Loucy (cell line): ENCODE measurements around the gene NEK8.

ENCODE experiments used
- H2AFZ ChIP-seq: fragments of 200-600 bp; sonication (generic); 2 replicates; pipeline ENCODE4 v1.6.0; 2016; ENCODE audit warnings: antibody characterized with exemption, mild to moderate bottlenecking, low read length, moderate library complexity
- H3F3A ChIP-seq: fragments of 200-600 bp; 2 replicates; pipeline ENCODE4 v1.6.0; 2016; ENCODE audit warnings: antibody characterized with exemption, low read depth, mild to moderate bottlenecking
- H3K27me3 ChIP-seq: fragments of 200-600 bp; sonication (generic); 2 replicates; pipeline ENCODE4 v1.6.1; 2014; ENCODE audit warnings: low read length, mild to moderate bottlenecking; ENCODE audit not compliant: insufficient read depth, poor library complexity, severe bottlenecking
- H3K36me3 ChIP-seq: fragments of 200-600 bp; sonication (generic); 2 replicates; pipeline ENCODE4 v1.6.1; 2016; ENCODE audit warnings: low read length; ENCODE audit not compliant: insufficient read depth
- H3K4me1 ChIP-seq: fragments of 200-600 bp; sonication (generic); 2 replicates; pipeline ENCODE4 v1.5.1; 2014; ENCODE audit warnings: low read length, mild to moderate bottlenecking; ENCODE audit not compliant: insufficient read depth, poor library complexity, severe bottlenecking
- H3K4me2 ChIP-seq: fragments of 200-600 bp; sonication (generic); 2 replicates; pipeline ENCODE4 v1.6.0; 2014; ENCODE audit warnings: antibody characterized with exemption, low read length, low read depth, mild to moderate bottlenecking; ENCODE audit not compliant: poor library complexity, severe bottlenecking
- H3K4me3 ChIP-seq: fragments of 200-600 bp; sonication (generic); 2 replicates; pipeline ENCODE4 v1.5.1; 2014; ENCODE audit warnings: low read length, mild to moderate bottlenecking, mixed read lengths; ENCODE audit not compliant: poor library complexity, severe bottlenecking
- H3K79me2 ChIP-seq: fragments of 200-600 bp; sonication (generic); 2 replicates; pipeline ENCODE4 v1.6.1; 2014; ENCODE audit warnings: low read length; ENCODE audit not compliant: insufficient read depth
- H3K9ac ChIP-seq: fragments of 200-600 bp; sonication (generic); 2 replicates; pipeline ENCODE4 v1.6.0; 2014; ENCODE audit warnings: mild to moderate bottlenecking, low read depth, low read length, moderate library complexity; ENCODE audit not compliant: poor library complexity, severe bottlenecking
- H3K9me2 ChIP-seq: fragments of 200-600 bp; sonication (generic); replicated peaks from 2 replicates; pipeline ENCODE4 v1.6.1; 2016; ENCODE audit warnings: low read depth, low read length, mixed read lengths
- H3K9me3 ChIP-seq: fragments of 200-600 bp; sonication (generic); 2 replicates; pipeline ENCODE4 v1.6.1; 2014; ENCODE audit warnings: mild to moderate bottlenecking, antibody characterized with exemption, low read length, low read depth; ENCODE audit not compliant: insufficient read depth
- H4K20me1 ChIP-seq: fragments of 200-600 bp; sonication (generic); 2 replicates; pipeline ENCODE4 v1.6.0; 2014; ENCODE audit warnings: antibody characterized with exemption, low read length, mild to moderate bottlenecking; ENCODE audit not compliant: insufficient read depth, poor library complexity, severe bottlenecking
- CTCF ChIP-seq: fragments of 200-600 bp; sonication (generic); conservative IDR thresholded peaks from 2 replicates; pipeline ENCODE4 v1.5.1; 2014; ENCODE audit warnings: mild to moderate bottlenecking, antibody characterized with exemption, low read length
- EZH2phosphoT487 ChIP-seq: fragments of 200-600 bp; IDR thresholded peaks from 2 replicates; pipeline ENCODE4 v1.6.1; 2018; ENCODE audit warnings: antibody characterized with exemption, mild to moderate bottlenecking, moderate library complexity, borderline replicate concordance

The NEK8 gene

GRCh38 chr17:28765038-28765437 lies 36.5 kb downstream of the NEK8 start:
- Histone ChIP-seq H3F3A (no peaks in the 10 kb centered on the region), H3K79me2 (peaks cover 6% of the 10 kb centered on the region; the same call in 1 of the 2 replicates), H3K4me2 (no peak overlapping the region), H3K27me3 (no peaks in the 10 kb centered on the region), H3K9me2 (no peaks in the 10 kb centered on the region), H3K9me3 (no peaks in the 10 kb centered on the region), H3K4me1 (no peaks in the 10 kb centered on the region), H3K9ac (no peak overlapping the region), H3K36me3 (peaks cover 46% of the 10 kb centered on the region; the same call in 1 of the 2 replicates), H3K4me3 (no peak overlapping the region), H4K20me1 (peaks cover 6% of the 10 kb centered on the region), H2AFZ (no peak overlapping the region)
- TF ChIP-seq CTCF (no peak), EZH2phosphoT487 (no peak)

- Histone ChIP-seq H3K9me2 (no peaks in the 10 kb centered on the region), H3K27me3 (no peaks in the 10 kb centered on the region), H3K9ac (no peak overlapping the region), H2AFZ (no peak overlapping the region), H4K20me1 (peaks cover under 1% of the 10 kb centered on the region), H3F3A (no peaks in the 10 kb centered on the region), H3K4me2 (no peak overlapping the region), H3K4me1 (peaks cover 16% of the 10 kb centered on the region), H3K4me3 (no peak overlapping the region), H3K9me3 (no peaks in the 10 kb centered on the region), H3K36me3 (peaks cover 4% of the 10 kb centered on the region; the same call in 1 of the 2 replicates), H3K79me2 (peaks cover 60% of the 10 kb centered on the region)
- TF ChIP-seq EZH2phosphoT487 (no peak), CTCF (no peak)
These were observed 45.1 kb downstream of the NEK8 start for GRCh38 chr17:28773736-28774135.

GRCh38 chr17:28774206-28774605 lies 45.6 kb downstream of the NEK8 start:
- no peak overlapping the region for H3K9ac ChIP-seq
- no peaks in the 10 kb centered on the region for H3K27me3 ChIP-seq
- no peak overlapping the region for H2AFZ ChIP-seq
- H3K36me3 ChIP-seq = peaks cover 4% of the 10 kb centered on the region; the same call in 1 of the 2 replicates
- H3K9me3 ChIP-seq = no peaks in the 10 kb centered on the region
- TF ChIP-seq CTCF (no peak), EZH2phosphoT487 (no peak)
- peaks cover 65% of the 10 kb centered on the region for H3K79me2 ChIP-seq
- H3K4me3 ChIP-seq = no peak overlapping the region
- peaks cover 16% of the 10 kb centered on the region for H3K4me1 ChIP-seq
- peaks cover 4% of the 10 kb centered on the region for H4K20me1 ChIP-seq
- no peaks in the 10 kb centered on the region for H3K9me2 ChIP-seq
- H3F3A ChIP-seq = no peaks in the 10 kb centered on the region
- no peak overlapping the region for H3K4me2 ChIP-seq
